Fibroblast of villous mesenchyme (primary cell): Measurements from ENCODE around the gene GPHA2. TPM values are rescaled to one million over a fixed set of nuclear protein-coding genes. Genes with fewer than 3 reads are reported as not detected.
A peak's percentile ranks its signal among the peaks of the same experiment; 100 is the strongest.

Experiments
- DNase-seq: peaks from one replicate; pipeline ENCODE4 v3.0.0-alpha.2; 2010; ENCODE audit warnings: low read depth
- H3K4me3 ChIP-seq: 2 replicates; pipeline ENCODE4 v1.5.1; 2011; ENCODE audit warnings: low read depth, mild to moderate bottlenecking, low read length
- total RNA-seq: library from RNA; depleted of rRNA; stranded (reverse); fragments of >200 nt; gene quantifications from 2 replicates; pipeline ENCODE4 v1.2.3, GENCODE V29; 2012
- TF ChIP-seq, protein P1 (sequence below): IDR thresholded peaks from 2 replicates; pipeline ENCODE4 v1.5.1; 2012; ENCODE audit warnings: low read depth, mild to moderate bottlenecking, low read length; ENCODE audit not compliant: insufficient read depth

Gene GPHA2
- total RNA-seq, 1 donor = not detected

DNA sequence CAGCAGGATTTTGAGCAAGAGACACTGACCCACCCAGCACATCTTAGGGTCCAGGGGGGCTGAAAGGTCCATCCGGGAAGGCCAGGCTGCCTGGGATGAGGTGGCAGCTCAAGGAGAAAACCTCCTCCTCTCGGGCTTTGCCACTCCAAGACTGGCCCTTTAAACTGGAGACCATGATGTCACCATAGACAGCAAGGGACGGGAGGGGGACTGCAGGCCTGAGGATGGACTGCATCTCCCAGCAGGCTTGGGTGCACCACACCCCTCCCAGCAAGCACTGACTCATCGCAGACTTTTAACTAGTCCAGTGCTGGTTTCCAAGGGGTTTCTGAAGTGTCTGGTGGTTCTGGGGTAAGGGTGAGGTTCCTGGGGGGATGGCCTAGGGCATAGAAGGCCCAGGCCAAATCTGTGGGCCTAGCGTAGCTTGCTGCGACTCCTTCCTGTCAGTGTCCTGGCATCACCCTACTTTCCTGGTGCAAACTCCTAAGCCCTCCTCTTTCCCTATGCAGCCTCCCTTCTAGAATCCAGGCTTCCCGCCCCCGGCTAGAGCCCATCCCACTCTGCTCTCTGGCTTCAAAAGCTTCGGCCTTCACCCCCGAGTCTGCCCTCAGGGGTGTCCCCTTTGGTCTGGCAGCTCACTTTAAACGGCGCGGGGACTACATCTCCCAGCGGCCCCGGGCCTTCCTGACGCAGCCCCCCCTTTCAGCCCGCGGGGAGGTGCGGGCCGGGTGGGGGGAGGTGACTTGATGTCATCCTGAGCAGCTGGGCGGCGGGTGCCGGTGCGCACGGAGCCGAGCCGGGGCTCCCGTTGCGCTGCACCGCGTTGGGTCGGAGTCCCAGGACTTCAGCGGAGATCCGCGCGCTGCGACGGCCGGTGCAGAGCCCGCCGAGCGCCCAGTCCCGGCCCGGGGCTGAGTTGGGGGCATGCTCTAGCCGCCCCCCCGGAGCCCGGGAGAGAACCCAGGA is 11.5 kb downstream of the GPHA2 start, which contains the start of gene PPP2R5B:
TSS of gene PPP2R5B (plus strand) at position 746 of the 966 bp plus-strand sequence. CDS start 1,046 bp downstream, outside the sequence.
- TF ChIP-seq, protein P1, sequence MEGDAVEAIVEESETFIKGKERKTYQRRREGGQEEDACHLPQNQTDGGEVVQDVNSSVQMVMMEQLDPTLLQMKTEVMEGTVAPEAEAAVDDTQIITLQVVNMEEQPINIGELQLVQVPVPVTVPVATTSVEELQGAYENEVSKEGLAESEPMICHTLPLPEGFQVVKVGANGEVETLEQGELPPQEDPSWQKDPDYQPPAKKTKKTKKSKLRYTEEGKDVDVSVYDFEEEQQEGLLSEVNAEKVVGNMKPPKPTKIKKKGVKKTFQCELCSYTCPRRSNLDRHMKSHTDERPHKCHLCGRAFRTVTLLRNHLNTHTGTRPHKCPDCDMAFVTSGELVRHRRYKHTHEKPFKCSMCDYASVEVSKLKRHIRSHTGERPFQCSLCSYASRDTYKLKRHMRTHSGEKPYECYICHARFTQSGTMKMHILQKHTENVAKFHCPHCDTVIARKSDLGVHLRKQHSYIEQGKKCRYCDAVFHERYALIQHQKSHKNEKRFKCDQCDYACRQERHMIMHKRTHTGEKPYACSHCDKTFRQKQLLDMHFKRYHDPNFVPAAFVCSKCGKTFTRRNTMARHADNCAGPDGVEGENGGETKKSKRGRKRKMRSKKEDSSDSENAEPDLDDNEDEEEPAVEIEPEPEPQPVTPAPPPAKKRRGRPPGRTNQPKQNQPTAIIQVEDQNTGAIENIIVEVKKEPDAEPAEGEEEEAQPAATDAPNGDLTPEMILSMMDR = no peak
- peak; percentile 93 for DNase-seq
- H3K4me3 ChIP-seq = peak within 1 kb of the TSS; percentile 72

DNA sequence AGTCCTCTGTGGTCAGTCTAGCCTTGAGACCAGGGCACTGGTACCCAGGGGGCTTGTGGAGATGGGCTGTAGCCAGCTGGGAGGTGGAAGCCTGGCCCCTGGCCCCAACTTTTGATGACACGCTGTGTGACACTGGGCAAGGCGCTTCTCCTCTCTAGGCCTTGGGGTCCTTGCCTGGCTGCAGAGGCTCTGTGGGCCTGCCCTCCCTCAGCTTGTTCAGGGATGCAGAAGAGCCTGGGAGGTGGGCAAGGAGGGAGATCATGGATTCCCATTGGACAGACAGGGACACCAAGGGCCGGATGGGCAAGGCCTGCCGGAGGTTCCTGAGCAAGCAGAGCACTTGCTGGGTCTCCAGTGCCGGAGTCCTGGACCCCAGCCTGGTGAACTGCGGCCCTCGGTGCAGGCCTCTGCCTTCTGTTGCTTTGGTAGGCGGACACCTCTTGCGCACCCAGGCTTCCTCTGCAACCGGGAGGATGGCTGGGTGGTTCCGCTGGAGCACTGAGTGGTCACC is 12.5 kb downstream of the GPHA2 start:
- TF ChIP-seq, protein P1 = no peak
- no peak for DNase-seq

DNA sequence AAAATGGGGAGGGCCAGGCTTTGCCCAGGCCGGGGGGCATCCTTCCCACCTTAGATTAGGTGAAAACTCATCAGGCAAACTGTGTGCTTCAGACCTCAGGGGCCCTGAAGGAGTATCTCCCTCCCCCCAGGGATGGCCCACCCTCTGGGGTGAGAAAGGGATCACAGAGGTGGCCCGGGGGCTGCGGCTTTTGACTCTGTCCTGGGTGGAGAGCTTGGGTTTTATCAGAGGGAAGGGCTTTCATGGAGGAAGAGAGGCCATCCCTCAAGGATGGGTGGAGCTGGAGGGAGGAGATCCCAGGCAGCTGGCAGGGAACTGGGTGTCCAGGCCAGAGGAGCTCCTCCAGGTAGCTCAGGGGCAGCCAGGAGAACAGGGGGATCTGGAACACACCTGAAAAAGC is 14.3 kb downstream of the GPHA2 start:
- no peak for DNase-seq
- no peak overlapping the region for H3K4me3 ChIP-seq
- TF ChIP-seq, protein P1 = no peak

More for the DNA sequence above, 12.5 kb downstream of the GPHA2 start:
- no peak overlapping the region for H3K4me3 ChIP-seq

DNA sequence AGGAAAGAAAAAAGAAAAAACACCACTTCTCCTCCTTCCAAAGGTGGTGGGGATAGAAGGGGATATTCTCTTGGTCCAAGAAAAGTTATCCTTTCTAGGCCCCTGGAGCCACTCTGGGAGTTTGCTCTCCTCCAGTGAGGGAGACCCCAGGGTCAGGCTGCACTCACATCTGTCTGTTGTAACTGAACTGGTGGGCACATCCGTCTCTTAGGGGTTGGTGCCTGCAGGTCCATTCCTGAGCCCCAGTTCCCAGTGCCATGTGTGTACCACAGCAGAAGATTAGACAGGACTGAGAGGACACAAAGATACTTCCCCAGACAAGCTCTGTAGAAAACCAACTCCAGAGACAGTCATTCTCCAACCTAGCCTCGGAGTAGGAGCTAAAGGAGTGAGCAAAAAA is 15.6 kb downstream of the GPHA2 start:
- H3K4me3 ChIP-seq = no peak overlapping the region
- TF ChIP-seq, protein P1 = no peak
- DNase-seq = no peak

DNA sequence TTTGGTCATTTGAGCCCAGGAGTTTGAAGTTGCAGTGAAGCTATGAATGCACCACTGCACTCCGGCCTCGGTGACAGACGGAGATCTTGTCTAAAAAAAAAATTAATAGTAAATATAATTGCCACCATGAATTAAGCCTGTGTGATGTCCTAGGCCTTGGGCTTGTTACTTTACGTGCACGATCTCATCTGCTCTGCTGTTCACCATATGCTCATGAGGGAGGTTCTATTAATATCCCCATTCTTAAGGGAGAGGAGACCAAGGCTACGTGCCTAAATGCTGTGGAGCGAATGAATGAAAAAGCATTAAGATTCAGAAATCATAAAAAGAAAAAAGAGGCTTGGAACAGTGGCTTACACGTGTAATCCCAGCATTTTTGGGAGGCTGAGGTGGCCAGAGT is 16.1 kb downstream of the GPHA2 start:
- DNase-seq = no peak
- TF ChIP-seq, protein P1 = no peak
- no peak overlapping the region for H3K4me3 ChIP-seq

DNA sequence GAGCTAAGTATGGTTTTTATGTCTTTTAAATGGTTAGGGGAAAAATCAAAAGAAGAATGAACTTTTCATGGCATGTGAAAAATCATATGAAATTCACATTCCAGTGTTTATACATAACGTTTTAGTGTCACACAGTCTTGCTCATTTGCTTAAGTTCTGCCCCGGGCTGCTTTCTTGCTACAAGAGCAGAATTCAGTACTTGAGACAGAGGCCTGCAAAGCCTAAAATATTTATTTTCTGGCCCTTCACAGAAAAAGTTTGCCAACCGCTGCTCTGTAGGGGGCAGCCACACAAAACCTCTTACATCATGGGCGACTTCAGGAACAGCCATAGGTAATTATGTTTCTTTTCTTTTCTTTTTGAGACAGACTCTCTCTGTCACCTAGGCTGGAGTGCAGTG is 17.7 kb downstream of the GPHA2 start:
- peak; percentile 66 for DNase-seq
- TF ChIP-seq, protein P1 = peak; percentile 27
- peak overlapping the region; percentile 62 for H3K4me3 ChIP-seq
